Measurements from ENCODE around the gene ARHGAP10.

Gene ARHGAP10

DNA sequence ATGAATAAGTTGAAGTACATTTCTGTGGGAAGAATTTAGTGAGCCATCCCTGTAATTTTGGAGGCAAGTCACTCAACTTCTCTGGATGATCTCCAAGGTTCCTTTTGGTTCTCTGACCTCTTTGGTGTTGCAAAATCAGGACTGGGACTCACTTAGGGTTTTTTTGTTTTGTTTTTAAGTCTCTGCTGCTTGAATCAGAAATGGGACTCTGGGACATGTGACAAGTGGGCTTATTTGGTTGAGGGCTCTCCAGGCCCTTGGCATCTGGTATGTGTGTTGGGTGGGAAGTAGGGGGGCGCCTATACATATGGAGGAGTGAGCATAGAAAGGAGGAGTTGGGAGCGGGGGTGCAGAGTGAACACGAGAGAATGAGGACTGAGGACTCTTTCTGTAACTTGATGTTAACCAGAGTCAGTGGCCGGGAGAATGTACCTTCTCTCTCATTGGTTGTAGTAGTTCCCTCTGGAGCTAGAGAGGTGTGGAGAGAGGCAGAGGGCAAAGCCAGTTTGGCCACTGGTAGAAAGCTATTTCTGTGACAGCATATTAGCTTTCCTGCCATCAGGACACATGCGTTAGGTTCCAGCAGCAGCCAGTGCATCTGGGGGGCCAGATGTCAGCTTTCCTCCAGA lies 1.9 kb downstream of the ARHGAP10 start:
- DNase-seq (ENCODE audit: low read depth in 2 of 2) = no peak

- DNase-seq (ENCODE audit: low read depth in 2 of 2) = no peak
These were observed 2.6 kb downstream of the ARHGAP10 start for GRCh38 chr4:147734496-147734895.

GRCh38 chr4:147735413-147736301 lies 3.8 kb downstream of the ARHGAP10 start:
- DNase-seq (ENCODE audit: low read depth in 2 of 2) = no peak

DNA sequence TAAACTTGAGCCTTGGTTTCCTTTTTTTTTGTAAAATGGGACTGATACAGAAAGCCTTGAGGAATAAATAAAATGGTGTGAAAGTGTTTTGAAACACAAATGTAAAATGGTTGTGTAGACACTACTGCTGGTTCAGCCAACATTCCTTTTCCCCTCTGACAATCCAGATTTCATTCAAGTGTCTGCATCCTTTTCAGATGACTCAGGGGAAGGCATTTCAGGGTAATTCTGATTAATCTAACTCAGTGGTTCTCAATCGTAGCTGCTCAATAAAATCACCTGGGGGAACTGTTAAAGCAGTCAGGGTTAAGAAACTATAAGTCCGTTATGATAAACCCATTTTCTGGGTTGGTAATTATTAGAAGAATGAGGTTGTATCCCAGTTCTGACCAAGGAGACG lies 4.6 kb downstream of the ARHGAP10 start:
- DNase-seq (ENCODE audit: low read depth in 2 of 2) = no peak

GRCh38 chr4:147737623-147738022 lies 5.7 kb downstream of the ARHGAP10 start:
- DNase-seq (ENCODE audit: low read depth in 2 of 2) = no peak

DNA sequence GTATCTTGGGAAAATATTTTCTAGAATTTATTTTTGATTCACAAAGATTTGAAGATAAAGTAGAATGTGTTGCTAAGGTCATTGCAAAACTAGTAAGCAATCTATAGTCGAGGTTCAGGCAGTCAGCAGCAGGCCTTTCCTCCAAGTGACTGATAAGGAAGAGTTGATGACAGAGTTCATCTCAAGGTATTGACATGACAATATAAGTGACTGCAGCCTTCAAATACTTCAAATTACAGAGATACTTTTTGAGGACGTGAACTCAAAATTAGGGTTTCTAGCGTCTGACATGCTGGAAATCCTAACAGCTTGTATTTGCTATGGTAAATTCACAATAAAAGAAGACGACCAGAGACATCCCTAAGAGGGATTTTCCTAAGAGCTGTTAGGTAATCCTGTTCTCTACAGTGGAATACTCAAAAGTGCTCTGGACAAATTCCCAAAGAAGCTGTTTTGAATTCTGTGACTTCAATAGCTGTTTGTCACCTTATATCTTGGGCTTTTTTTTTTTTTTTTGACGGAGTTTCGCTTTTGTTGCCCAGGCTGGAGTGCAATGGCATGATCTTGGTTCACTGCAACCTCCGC lies 7.4 kb downstream of the ARHGAP10 start:
- DNase-seq (ENCODE audit: low read depth in 2 of 2) = no peak

DNA sequence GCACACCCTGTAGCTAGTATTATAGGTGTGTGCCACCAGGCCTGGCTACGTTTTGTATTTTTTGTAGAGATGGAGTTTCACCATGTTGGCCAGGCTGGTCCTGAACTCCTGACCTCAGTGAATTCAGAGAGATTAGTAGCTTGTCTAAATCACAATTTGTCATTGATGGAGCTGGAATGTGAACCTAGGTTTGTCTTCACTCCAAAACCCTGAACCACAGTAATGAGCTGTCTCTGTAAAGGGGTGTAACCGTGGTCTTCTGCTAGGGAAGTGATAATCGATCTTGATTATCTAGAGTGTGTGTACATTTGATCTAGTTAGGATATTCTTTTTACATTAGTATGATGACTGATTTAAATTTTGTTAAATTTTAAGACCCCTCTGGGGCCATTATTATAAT lies 8.3 kb downstream of the ARHGAP10 start:
- no peak for DNase-seq (ENCODE audit: low read depth in 2 of 2)

GRCh38 chr4:147741190-147741788 lies 9.4 kb downstream of the ARHGAP10 start:
- no peak for DNase-seq (ENCODE audit: low read depth in 2 of 2)

GRCh38 chr4:147747787-147748454 lies 16.0 kb downstream of the ARHGAP10 start:
- no peak for DNase-seq (ENCODE audit: low read depth in 2 of 2)

DNA sequence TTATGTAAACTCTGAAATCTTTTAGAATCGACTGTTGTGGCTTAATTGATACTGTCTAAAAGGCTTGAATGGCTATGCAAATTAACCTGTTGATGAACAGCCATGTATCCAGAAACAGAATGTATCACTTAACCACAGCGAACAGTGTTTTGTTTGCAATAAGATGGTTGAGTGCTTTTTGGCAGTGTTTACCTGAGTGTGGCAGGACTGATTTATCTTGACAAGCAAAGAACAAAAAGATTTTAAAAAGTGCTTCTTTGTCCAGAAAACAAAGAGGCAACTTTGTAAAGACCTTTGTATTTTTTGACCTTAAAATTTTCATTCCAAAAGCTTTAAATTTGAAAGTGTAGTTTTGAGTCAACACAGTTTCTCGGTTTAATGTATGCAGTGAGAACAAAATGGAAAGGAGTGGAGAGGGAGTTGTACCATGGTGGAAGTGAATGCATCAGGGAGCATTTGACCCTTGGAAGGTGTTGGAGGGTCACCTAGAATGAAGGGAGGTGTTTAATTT lies 18.0 kb downstream of the ARHGAP10 start:
- no peak for DNase-seq (ENCODE audit: low read depth in 2 of 2)

- DNase-seq (ENCODE audit: low read depth in 2 of 2) = no peak
These were observed 21.2 kb downstream of the ARHGAP10 start for GRCh38 chr4:147753047-147753446.

- no peak for DNase-seq (ENCODE audit: low read depth in 2 of 2)
These were observed 22.2 kb downstream of the ARHGAP10 start for GRCh38 chr4:147754037-147754445.

DNA sequence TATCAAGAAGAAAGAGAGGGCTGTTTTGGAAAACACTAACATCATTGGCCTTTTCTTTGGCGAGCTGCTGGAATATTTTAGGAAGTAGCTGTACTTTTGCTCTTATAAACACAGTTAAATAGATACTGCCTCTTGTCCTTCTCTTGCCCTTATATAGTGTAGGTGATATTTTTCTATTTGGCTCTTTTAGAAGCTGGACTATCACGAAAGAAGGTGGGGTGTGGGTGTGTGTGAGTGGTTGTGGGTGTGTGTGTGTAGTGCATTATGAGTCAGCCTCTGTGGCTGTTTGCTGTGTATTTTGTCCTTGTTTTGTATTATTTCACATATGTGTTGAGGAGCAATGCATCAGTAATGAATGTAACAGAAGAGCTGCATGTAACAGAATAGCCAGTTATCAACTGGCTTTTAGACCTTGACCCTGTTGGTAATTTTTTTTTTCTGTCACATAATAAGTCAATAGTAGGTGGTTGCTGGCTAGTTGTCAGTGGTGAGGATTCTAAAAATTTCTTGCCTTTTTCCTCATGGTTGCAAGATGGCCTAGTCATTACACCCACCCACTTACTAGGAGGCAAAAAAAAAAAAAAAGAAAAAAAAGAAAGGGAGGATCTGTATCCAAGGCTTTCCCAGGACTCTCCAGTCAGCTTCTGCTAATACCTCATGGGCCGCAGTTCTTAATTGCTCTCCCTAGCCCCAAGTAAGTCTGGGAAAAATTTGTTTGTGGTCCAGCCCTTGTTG lies 23.8 kb downstream of the ARHGAP10 start:
- no peak for DNase-seq (ENCODE audit: low read depth in 2 of 2)

DNA sequence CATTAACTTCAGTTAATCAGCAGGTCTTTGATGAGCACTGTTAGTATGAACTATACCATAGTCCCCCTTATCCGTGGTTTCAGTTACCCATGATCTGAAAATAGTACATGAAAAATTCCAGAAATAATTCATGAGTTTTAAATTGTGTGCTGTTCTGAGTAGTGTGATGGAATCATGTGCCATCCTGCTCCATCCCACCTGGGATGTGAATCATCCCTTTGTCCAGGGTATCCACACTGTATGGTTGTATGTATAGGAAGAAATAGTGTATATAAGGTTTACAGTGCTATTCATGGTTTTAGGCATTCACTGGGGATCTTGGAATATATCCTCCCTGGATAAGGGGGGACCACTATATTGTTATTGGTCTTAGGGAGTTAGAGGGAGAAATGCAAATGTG lies 24.5 kb downstream of the ARHGAP10 start:
- no peak for DNase-seq (ENCODE audit: low read depth in 2 of 2)

GRCh38 chr4:147760176-147760575 lies 28.3 kb downstream of the ARHGAP10 start:
- no peak for DNase-seq (ENCODE audit: low read depth in 2 of 2)

GRCh38 chr4:147760695-147761094 lies 28.8 kb downstream of the ARHGAP10 start:
- DNase-seq (ENCODE audit: low read depth in 2 of 2) = no peak

- DNase-seq (ENCODE audit: low read depth in 2 of 2) = no peak
These were observed 29.5 kb downstream of the ARHGAP10 start for GRCh38 chr4:147761218-147761883.

DNA sequence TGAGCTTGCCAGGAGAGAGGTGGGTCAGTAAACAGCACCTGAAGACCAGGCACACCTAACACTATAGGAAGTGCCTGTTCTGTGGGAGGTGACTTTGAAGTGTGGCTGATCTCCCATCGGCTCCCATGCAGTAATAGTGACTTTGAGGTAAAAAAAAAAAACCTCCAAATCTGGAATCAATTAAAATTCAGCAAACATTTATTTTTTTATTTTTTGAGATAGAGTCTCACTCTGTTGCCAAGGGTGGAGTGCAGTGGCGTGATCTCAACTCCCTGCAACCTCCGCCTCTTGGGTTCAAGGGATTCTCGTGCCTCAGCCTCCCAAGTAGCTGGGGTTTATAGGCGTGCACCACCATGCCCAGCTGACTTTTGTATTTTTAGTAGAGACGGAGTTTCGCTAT lies 32.4 kb downstream of the ARHGAP10 start:
- no peak for DNase-seq (ENCODE audit: low read depth in 2 of 2)

DNA sequence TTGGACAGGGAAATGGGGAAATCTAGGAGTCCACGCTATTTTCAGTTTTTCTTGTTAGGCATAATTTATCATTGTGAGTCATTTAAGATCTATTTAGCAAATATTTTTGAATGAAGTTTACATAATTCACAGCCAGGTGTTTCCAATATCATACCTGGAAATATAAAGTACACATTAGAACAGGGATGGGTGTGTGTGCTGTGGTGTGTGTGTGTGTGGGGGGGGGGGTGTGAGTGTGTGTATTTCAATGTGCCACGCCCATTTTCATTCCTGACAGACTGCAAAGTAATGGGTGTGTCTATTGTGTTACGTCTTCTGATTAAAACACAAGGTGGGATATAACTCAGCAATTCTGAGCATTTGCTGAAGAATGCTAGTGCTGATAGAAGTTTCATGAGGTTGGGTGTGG lies 33.2 kb downstream of the ARHGAP10 start:
- DNase-seq (ENCODE audit: low read depth in 2 of 2) = no peak

DNA sequence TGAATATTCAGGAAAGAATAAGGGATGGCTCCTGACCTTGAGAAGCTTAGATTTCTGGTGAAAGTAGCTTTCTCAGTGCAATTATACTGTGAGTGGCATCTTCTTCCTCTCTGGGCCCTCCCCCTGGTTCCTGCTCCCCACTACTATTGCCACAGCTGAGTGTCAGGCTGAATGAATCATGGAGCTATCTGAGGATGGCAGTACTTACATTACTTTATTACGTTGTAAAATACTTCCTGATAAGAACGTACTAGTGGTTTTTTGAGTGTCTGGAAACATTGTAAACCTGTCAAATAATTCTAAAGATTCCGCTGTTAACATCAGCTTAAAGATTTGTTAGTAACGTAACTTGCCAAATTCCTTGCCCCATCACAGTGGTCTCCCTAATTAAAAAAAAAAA lies 36.2 kb downstream of the ARHGAP10 start:
- no peak for DNase-seq (ENCODE audit: low read depth in 2 of 2)

Measured in stimulated activated CD8-positive, alpha-beta memory T cell treated with anti-CD3 and anti-CD28 coated beads, Interleukin-2, amount 100 ng/mL, for 1 hour (primary cell).